ENCODE data around the gene S100A1. TPM values are rescaled to one million over a fixed set of nuclear protein-coding genes. Genes with fewer than 3 reads are reported as not detected.
A peak's percentile ranks its signal among the peaks of the same experiment; 100 is the strongest.

S100A1 gene
- total RNA-seq, 1 donor from 2014 or later: not detected

DNA sequence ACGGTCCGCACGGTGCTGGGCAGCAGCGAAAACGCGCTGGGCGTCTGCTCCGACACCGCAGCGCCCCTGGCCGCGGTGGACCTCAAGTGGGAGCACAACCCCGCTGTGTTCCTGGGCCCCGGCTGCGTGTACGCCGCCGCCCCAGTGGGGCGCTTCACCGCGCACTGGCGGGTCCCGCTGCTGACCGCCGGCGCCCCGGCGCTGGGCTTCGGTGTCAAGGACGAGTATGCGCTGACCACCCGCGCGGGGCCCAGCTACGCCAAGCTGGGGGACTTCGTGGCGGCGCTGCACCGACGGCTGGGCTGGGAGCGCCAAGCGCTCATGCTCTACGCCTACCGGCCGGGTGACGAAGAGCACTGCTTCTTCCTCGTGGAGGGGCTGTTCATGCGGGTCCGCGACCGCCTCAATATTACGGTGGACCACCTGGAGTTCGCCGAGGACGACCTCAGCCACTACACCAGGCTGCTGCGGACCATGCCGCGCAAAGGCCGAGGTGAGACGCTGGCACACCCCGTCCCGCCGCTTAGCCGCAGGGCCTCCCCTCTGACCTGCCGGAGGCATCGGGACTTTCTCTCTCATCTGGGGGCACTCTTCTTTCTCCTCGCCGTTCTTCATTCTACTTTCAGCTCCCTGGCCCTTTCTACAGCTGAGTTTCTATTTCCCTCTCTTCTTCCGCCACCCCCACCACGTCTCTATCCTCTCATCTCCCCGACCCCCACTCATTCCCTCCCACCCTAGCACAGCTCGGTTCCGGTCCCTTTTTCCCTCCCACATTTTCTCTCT lies 51.3 kb downstream of the S100A1 start:
- Mint-ChIP-seq H3K9me3 (ENCODE audit: low read depth) (no peaks in the 10 kb centered on the region), H3K4me3 (ENCODE audit: low read depth) (peak overlapping the region; percentile 61), H3K27me3 (peaks cover 58% of the 10 kb centered on the region), H3K27ac (no peak overlapping the region), H3K36me3 (ENCODE audit: insufficient read depth) (no peaks in the 10 kb centered on the region), H3K4me1 (ENCODE audit: low read depth) (peaks cover 11% of the 10 kb centered on the region)
- DNase-seq (ENCODE audit: low spot score, unreplicated experiment): peak; percentile 46
- TF ChIP-seq, protein P1, sequence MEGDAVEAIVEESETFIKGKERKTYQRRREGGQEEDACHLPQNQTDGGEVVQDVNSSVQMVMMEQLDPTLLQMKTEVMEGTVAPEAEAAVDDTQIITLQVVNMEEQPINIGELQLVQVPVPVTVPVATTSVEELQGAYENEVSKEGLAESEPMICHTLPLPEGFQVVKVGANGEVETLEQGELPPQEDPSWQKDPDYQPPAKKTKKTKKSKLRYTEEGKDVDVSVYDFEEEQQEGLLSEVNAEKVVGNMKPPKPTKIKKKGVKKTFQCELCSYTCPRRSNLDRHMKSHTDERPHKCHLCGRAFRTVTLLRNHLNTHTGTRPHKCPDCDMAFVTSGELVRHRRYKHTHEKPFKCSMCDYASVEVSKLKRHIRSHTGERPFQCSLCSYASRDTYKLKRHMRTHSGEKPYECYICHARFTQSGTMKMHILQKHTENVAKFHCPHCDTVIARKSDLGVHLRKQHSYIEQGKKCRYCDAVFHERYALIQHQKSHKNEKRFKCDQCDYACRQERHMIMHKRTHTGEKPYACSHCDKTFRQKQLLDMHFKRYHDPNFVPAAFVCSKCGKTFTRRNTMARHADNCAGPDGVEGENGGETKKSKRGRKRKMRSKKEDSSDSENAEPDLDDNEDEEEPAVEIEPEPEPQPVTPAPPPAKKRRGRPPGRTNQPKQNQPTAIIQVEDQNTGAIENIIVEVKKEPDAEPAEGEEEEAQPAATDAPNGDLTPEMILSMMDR (IDR thresholded peaks at IDR 0.05; ENCODE audit: unreplicated experiment): peak; percentile 39

DNA sequence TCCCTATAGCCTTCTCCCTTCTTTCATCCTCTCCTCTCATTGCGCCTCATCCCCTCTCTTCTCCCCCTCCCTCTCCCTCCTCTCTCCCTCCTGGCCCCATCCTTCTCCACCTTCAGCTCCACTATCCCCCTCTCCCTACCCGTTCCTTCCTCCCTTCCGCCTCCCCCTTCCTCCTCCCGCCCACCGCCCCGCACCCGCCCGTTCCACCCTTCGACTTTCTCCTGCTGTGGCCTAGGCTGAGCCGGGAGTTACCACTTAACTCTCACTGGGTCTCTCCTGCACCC lies 51.8 kb downstream of the S100A1 start:
- peak overlapping the region; percentile 40 for H3K4me3 Mint-ChIP-seq (ENCODE audit: low read depth)
- DNase-seq (ENCODE audit: low spot score, unreplicated experiment): no peak
- TF ChIP-seq, protein P1 (IDR thresholded peaks at IDR 0.05; ENCODE audit: unreplicated experiment): no peak
- H3K36me3 Mint-ChIP-seq (ENCODE audit: insufficient read depth): no peaks in the 10 kb centered on the region
- peaks cover 11% of the 10 kb centered on the region for H3K4me1 Mint-ChIP-seq (ENCODE audit: low read depth)
- H3K27me3 Mint-ChIP-seq: peaks cover 60% of the 10 kb centered on the region
- no peak overlapping the region for H3K27ac Mint-ChIP-seq
- no peaks in the 10 kb centered on the region for H3K9me3 Mint-ChIP-seq (ENCODE audit: low read depth)

Other genes starting within 250 kb of the S100A1 start
- gene S100A8, start 237.4 kb upstream of the S100A1 start, total RNA-seq: not detected in 2 replicates
- not detected in 2 replicates for gene S100A7A, start 211.9 kb upstream of the S100A1 start, total RNA-seq
- not detected in 2 replicates for gene S100A7, start 167.8 kb upstream of the S100A1 start, total RNA-seq
- gene S100A6, start 92.4 kb upstream of the S100A1 start, total RNA-seq: 12.5 and 14.8 TPM in 2 replicates
- gene S100A5, start 87.5 kb upstream of the S100A1 start, total RNA-seq: not detected in 2 replicates
- 7.6 and 11.1 TPM in 2 replicates for gene S100A4, start 82.6 kb upstream of the S100A1 start, total RNA-seq
- 0.46 and 1.5 TPM in 2 replicates for gene S100A3, start 79.2 kb upstream of the S100A1 start, total RNA-seq
- gene S100A2, start 62.6 kb upstream of the S100A1 start, total RNA-seq: 0.36 and 1.6 TPM in 2 replicates
- gene S100A16, start 15.3 kb upstream of the S100A1 start, total RNA-seq: 46.8 and 50.2 TPM in 2 replicates
- gene S100A14, start 12.1 kb upstream of the S100A1 start, total RNA-seq: 1.4 and 2.8 TPM in 2 replicates
- 63.6 and 67.5 TPM in 2 replicates for gene S100A13, start 929 bp upstream of the S100A1 start, total RNA-seq
- 128 and 129 TPM in 2 replicates for gene CHTOP, start 5.6 kb downstream of the S100A1 start, total RNA-seq
- 38.0 and 42.3 TPM in 2 replicates for gene SNAPIN, start 30.3 kb downstream of the S100A1 start, total RNA-seq
- 261 and 262 TPM in 2 replicates for gene ILF2, start 42.6 kb downstream of the S100A1 start, total RNA-seq
- 0.41 and 0.51 TPM in 2 replicates for gene NPR1, start 50.3 kb downstream of the S100A1 start, total RNA-seq
- 145 and 152 TPM in 2 replicates for gene INTS3, start 99.6 kb downstream of the S100A1 start, total RNA-seq
- gene SLC27A3, start 147.0 kb downstream of the S100A1 start, total RNA-seq: 29.5 and 36.6 TPM in 2 replicates

Measured in progenitor cell of endocrine pancreas (in vitro differentiated cells).